ENCODE results near the gene CAVIN1.

DNA sequence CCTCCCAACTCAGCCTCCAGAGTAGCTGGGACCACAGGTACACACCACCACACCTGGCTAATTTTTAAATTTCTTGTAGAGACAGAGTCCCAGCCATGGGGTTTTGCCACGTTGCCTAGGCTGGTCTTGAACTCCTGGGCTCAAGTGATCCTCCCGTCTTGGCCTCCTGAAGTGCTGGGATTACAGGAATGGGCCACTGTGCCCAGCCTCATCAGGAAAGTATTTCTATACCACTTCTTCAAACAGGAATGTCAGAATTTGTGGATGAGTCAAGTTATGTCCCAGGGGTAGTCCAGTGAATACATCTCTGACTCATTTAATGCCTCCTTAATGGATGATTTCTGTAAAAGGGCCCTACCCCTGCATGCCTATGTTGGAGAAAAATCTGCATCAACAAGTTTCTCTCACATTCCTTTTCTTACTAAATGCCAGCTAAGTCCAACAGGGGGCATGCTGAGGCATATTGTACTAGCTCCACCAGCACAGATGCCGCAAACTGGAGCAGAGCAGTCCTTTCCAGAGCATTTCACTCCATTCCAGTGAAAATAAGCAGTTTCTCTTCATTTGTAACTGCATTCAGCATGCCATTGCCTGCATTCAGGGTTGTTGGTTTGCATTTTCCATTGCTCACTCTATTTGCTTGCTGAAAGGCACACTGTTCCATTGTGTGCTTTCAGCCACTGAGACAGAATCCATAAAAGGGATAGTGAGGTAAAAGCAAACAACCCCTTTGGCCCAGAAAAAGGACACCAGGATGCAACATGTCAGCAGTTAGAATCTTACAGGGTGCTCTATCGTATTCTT, 5.3 kb upstream of the CAVIN1 start:
- TF ChIP-seq, protein P1, sequence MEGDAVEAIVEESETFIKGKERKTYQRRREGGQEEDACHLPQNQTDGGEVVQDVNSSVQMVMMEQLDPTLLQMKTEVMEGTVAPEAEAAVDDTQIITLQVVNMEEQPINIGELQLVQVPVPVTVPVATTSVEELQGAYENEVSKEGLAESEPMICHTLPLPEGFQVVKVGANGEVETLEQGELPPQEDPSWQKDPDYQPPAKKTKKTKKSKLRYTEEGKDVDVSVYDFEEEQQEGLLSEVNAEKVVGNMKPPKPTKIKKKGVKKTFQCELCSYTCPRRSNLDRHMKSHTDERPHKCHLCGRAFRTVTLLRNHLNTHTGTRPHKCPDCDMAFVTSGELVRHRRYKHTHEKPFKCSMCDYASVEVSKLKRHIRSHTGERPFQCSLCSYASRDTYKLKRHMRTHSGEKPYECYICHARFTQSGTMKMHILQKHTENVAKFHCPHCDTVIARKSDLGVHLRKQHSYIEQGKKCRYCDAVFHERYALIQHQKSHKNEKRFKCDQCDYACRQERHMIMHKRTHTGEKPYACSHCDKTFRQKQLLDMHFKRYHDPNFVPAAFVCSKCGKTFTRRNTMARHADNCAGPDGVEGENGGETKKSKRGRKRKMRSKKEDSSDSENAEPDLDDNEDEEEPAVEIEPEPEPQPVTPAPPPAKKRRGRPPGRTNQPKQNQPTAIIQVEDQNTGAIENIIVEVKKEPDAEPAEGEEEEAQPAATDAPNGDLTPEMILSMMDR (conservative IDR thresholded peaks at IDR 0.05; ENCODE audit: low read depth in 2 of 2): peak; percentile 65 to 72
- no peak for TF ChIP-seq EZH2 (IDR thresholded peaks at IDR 0.05; ENCODE audit: low read depth, unreplicated experiment)
- TF ChIP-seq, protein P2, sequence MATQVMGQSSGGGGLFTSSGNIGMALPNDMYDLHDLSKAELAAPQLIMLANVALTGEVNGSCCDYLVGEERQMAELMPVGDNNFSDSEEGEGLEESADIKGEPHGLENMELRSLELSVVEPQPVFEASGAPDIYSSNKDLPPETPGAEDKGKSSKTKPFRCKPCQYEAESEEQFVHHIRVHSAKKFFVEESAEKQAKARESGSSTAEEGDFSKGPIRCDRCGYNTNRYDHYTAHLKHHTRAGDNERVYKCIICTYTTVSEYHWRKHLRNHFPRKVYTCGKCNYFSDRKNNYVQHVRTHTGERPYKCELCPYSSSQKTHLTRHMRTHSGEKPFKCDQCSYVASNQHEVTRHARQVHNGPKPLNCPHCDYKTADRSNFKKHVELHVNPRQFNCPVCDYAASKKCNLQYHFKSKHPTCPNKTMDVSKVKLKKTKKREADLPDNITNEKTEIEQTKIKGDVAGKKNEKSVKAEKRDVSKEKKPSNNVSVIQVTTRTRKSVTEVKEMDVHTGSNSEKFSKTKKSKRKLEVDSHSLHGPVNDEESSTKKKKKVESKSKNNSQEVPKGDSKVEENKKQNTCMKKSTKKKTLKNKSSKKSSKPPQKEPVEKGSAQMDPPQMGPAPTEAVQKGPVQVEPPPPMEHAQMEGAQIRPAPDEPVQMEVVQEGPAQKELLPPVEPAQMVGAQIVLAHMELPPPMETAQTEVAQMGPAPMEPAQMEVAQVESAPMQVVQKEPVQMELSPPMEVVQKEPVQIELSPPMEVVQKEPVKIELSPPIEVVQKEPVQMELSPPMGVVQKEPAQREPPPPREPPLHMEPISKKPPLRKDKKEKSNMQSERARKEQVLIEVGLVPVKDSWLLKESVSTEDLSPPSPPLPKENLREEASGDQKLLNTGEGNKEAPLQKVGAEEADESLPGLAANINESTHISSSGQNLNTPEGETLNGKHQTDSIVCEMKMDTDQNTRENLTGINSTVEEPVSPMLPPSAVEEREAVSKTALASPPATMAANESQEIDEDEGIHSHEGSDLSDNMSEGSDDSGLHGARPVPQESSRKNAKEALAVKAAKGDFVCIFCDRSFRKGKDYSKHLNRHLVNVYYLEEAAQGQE (IDR thresholded peaks at IDR 0.05; ENCODE audit: unreplicated experiment): no peak
- no peak for TF ChIP-seq CREB1 (CRISPR knock-in tag; IDR thresholded peaks at IDR 0.05; ENCODE audit: low read depth)
- TF ChIP-seq, protein P3, sequence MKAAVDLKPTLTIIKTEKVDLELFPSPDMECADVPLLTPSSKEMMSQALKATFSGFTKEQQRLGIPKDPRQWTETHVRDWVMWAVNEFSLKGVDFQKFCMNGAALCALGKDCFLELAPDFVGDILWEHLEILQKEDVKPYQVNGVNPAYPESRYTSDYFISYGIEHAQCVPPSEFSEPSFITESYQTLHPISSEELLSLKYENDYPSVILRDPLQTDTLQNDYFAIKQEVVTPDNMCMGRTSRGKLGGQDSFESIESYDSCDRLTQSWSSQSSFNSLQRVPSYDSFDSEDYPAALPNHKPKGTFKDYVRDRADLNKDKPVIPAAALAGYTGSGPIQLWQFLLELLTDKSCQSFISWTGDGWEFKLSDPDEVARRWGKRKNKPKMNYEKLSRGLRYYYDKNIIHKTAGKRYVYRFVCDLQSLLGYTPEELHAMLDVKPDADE (IDR thresholded peaks at IDR 0.05): no peak
- no peak for TF ChIP-seq POLR2AphosphoS5 (IDR thresholded peaks at IDR 0.05; ENCODE audit: low read depth)
- no peak for TF ChIP-seq EZH2phosphoT487 (IDR thresholded peaks at IDR 0.05; ENCODE audit: unreplicated experiment)
- TF ChIP-seq ZNF331 (CRISPR knock-in tag; IDR thresholded peaks at IDR 0.05; ENCODE audit: low read depth): no peak
- TF ChIP-seq STAT1 (IDR thresholded peaks at IDR 0.05; ENCODE audit: unreplicated experiment): no peak
- TF ChIP-seq NANOG (IDR thresholded peaks at IDR 0.05; ENCODE audit: borderline replicate concordance): no peak
- TF ChIP-seq JUNB (IDR thresholded peaks at IDR 0.05; ENCODE audit: unreplicated experiment): no peak
- TF ChIP-seq, protein P4, sequence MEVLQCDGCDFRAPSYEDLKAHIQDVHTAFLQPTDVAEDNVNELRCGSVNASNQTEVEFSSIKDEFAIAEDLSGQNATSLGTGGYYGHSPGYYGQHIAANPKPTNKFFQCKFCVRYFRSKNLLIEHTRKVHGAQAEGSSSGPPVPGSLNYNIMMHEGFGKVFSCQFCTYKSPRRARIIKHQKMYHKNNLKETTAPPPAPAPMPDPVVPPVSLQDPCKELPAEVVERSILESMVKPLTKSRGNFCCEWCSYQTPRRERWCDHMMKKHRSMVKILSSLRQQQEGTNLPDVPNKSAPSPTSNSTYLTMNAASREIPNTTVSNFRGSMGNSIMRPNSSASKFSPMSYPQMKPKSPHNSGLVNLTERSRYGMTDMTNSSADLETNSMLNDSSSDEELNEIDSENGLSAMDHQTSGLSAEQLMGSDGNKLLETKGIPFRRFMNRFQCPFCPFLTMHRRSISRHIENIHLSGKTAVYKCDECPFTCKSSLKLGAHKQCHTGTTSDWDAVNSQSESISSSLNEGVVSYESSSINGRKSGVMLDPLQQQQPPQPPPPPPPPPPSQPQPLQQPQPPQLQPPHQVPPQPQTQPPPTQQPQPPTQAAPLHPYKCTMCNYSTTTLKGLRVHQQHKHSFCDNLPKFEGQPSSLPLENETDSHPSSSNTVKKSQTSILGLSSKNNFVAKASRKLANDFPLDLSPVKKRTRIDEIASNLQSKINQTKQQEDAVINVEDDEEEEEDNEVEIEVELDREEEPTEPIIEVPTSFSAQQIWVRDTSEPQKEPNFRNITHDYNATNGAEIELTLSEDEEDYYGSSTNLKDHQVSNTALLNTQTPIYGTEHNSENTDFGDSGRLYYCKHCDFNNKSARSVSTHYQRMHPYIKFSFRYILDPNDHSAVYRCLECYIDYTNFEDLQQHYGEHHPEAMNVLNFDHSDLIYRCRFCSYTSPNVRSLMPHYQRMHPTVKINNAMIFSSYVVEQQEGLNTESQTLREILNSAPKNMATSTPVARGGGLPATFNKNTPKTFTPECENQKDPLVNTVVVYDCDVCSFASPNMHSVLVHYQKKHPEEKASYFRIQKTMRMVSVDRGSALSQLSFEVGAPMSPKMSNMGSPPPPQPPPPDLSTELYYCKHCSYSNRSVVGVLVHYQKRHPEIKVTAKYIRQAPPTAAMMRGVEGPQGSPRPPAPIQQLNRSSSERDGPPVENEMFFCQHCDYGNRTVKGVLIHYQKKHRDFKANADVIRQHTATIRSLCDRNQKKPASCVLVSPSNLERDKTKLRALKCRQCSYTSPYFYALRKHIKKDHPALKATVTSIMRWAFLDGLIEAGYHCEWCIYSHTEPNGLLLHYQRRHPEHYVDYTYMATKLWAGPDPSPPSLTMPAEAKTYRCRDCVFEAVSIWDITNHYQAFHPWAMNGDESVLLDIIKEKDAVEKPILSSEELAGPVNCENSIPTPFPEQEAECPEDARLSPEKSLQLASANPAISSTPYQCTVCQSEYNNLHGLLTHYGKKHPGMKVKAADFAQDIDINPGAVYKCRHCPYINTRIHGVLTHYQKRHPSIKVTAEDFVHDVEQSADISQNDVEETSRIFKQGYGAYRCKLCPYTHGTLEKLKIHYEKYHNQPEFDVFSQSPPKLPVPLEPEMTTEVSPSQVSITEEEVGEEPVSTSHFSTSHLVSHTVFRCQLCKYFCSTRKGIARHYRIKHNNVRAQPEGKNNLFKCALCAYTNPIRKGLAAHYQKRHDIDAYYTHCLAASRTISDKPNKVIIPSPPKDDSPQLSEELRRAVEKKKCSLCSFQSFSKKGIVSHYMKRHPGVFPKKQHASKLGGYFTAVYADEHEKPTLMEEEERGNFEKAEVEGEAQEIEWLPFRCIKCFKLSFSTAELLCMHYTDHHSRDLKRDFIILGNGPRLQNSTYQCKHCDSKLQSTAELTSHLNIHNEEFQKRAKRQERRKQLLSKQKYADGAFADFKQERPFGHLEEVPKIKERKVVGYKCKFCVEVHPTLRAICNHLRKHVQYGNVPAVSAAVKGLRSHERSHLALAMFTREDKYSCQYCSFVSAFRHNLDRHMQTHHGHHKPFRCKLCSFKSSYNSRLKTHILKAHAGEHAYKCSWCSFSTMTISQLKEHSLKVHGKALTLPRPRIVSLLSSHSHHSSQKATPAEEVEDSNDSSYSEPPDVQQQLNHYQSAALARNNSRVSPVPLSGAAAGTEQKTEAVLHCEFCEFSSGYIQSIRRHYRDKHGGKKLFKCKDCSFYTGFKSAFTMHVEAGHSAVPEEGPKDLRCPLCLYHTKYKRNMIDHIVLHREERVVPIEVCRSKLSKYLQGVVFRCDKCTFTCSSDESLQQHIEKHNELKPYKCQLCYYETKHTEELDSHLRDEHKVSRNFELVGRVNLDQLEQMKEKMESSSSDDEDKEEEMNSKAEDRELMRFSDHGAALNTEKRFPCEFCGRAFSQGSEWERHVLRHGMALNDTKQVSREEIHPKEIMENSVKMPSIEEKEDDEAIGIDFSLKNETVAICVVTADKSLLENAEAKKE (CRISPR knock-in tag; IDR thresholded peaks at IDR 0.05): no peak
- TF ChIP-seq ZNF114 (CRISPR knock-in tag; IDR thresholded peaks at IDR 0.05): no peak

All from GM23338 (cell line).